ENCODE data around the gene NTM.
A peak's percentile ranks its signal among the peaks of the same experiment; 100 is the strongest.
"Not testable (repeated sequence)": the region's sequence is repeated elsewhere in the genome, so short reads cannot be mapped to it uniquely, and the experiment has no call there.

The NTM gene

GRCh38 chr11:131907371-131907770, 537.0 kb downstream of the NTM start:
- DNase-seq, result no peak

- no peak for DNase-seq
Measured at GRCh38 chr11:131908316-131908715, 537.9 kb downstream of the NTM start.

GRCh38 chr11:131909426-131910177, 539.2 kb downstream of the NTM start:
- DNase-seq, result no peak

- no peak for DNase-seq
Measured at GRCh38 chr11:131910178-131910522, 539.7 kb downstream of the NTM start.

- DNase-seq, result peak; percentile 60
Measured at GRCh38 chr11:131910523-131911387, 540.3 kb downstream of the NTM start.

GRCh38 chr11:131911388-131912032, 541.1 kb downstream of the NTM start:
- not testable (repeated sequence) for DNase-seq

GRCh38 chr11:131912134-131912533, 541.7 kb downstream of the NTM start:
- no peak for DNase-seq

GRCh38 chr11:131913267-131913666, 542.9 kb downstream of the NTM start:
- DNase-seq, result no peak

- no peak for DNase-seq
Measured at GRCh38 chr11:131914361-131914774, 544.0 kb downstream of the NTM start.

GRCh38 chr11:131916638-131917037, 546.2 kb downstream of the NTM start:
- DNase-seq, result no peak

- DNase-seq, result no peak
Measured at GRCh38 chr11:131917634-131918384, 547.4 kb downstream of the NTM start.

- no peak for DNase-seq
Measured at GRCh38 chr11:131918663-131919062, 548.2 kb downstream of the NTM start.

GRCh38 chr11:131922220-131922619, 551.8 kb downstream of the NTM start:
- no peak for DNase-seq

GRCh38 chr11:131923309-131923708, 552.9 kb downstream of the NTM start:
- DNase-seq, result no peak

- no peak for DNase-seq
Measured at GRCh38 chr11:131924001-131924400, 553.6 kb downstream of the NTM start.

- DNase-seq, result no peak
Measured at GRCh38 chr11:131924457-131925201, 554.2 kb downstream of the NTM start.

GRCh38 chr11:131925829-131926228, 555.4 kb downstream of the NTM start:
- no peak for DNase-seq

- no peak for DNase-seq
Measured at GRCh38 chr11:131928992-131929391, 558.6 kb downstream of the NTM start.

GRCh38 chr11:131932584-131933325, 562.3 kb downstream of the NTM start:
- DNase-seq, result no peak

- DNase-seq, result no peak
Measured at GRCh38 chr11:131934006-131934405, 563.6 kb downstream of the NTM start.

- DNase-seq, result no peak
Measured at GRCh38 chr11:131938351-131938751, 567.9 kb downstream of the NTM start.

All from NCI-H510A treated with DMSO at 0.1 percent for 48 hours (cell line).